Mononuclear cell (primary cell): Measurements from ENCODE around the gene BSN. TPM values are rescaled to one million over a fixed set of nuclear protein-coding genes. Genes with fewer than 3 reads are reported as not detected.

ENCODE experiments used
- H3K27me3 ChIP-seq: 2 replicates; pipeline ENCODE4 v1.6.0; 2011; ENCODE audit warnings: low read length, control low read depth; ENCODE audit not compliant: insufficient read depth
- H3K4me1 ChIP-seq: 2 replicates; pipeline ENCODE4 v1.5.1; 2011; ENCODE audit warnings: mild to moderate bottlenecking, low read length, control low read depth; ENCODE audit not compliant: insufficient read depth
- H3K4me3 ChIP-seq: 2 replicates; pipeline ENCODE4 v1.5.1; 2011; ENCODE audit warnings: mild to moderate bottlenecking, low read length, moderate library complexity
- H3K9me3 ChIP-seq: 2 replicates; pipeline ENCODE4 v1.5.1; 2011; ENCODE audit warnings: low read depth, mild to moderate bottlenecking, control low read depth, low read length
- total RNA-seq: library from RNA; depleted of rRNA; stranded (reverse); fragments of >200 nt; gene quantifications from one replicate; pipeline ENCODE4 v1.2.3, GENCODE V29; 2012

Gene BSN
- under 0.01 TPM for total RNA-seq

- Histone ChIP-seq H3K9me3 (no peaks in the 10 kb centered on the region), H3K27me3 (peaks cover 51% of the 10 kb centered on the region), H3K4me1 (peaks cover 20% of the 10 kb centered on the region), H3K4me3 (peak within 1 kb of the TSS; percentile 39)
These were observed at the start of gene BSN for GRCh38 chr3:49553692-49554632. Gene BSN (plus strand): TSS chr3:49554477. CDS start chr3:49554603, 126 bp downstream.

- Histone ChIP-seq H3K9me3 (no peaks in the 10 kb centered on the region), H3K4me3 (no peak overlapping the region), H3K27me3 (no peaks in the 10 kb centered on the region), H3K4me1 (no peaks in the 10 kb centered on the region)
These were observed 47.4 kb upstream of the BSN start for GRCh38 chr3:49506906-49507305.

GRCh38 chr3:49509028-49509561 is 45.2 kb upstream of the BSN start:
- Histone ChIP-seq H3K4me3 (no peak overlapping the region), H3K27me3 (no peaks in the 10 kb centered on the region), H3K9me3 (no peaks in the 10 kb centered on the region), H3K4me1 (no peaks in the 10 kb centered on the region)

- no peak overlapping the region for H3K4me3 ChIP-seq
- H3K4me1 ChIP-seq, result no peaks in the 10 kb centered on the region
- H3K9me3 ChIP-seq, result no peaks in the 10 kb centered on the region
- H3K27me3 ChIP-seq, result no peaks in the 10 kb centered on the region
These were observed 42.6 kb upstream of the BSN start for GRCh38 chr3:49511639-49512038.

- Histone ChIP-seq H3K4me3 (no peak overlapping the region), H3K27me3 (no peaks in the 10 kb centered on the region), H3K4me1 (no peaks in the 10 kb centered on the region), H3K9me3 (no peaks in the 10 kb centered on the region)
These were observed 41.4 kb upstream of the BSN start for GRCh38 chr3:49512781-49513355.

GRCh38 chr3:49513494-49514124 is 40.7 kb upstream of the BSN start:
- Histone ChIP-seq H3K4me1 (no peaks in the 10 kb centered on the region), H3K9me3 (no peaks in the 10 kb centered on the region), H3K4me3 (no peak overlapping the region), H3K27me3 (no peaks in the 10 kb centered on the region)

GRCh38 chr3:49518016-49518415 is 36.3 kb upstream of the BSN start:
- Histone ChIP-seq H3K4me3 (no peak overlapping the region), H3K9me3 (no peaks in the 10 kb centered on the region), H3K27me3 (no peaks in the 10 kb centered on the region), H3K4me1 (no peaks in the 10 kb centered on the region)

- Histone ChIP-seq H3K4me3 (no peak overlapping the region), H3K4me1 (no peaks in the 10 kb centered on the region), H3K27me3 (no peaks in the 10 kb centered on the region), H3K9me3 (no peaks in the 10 kb centered on the region)
These were observed 35.8 kb upstream of the BSN start for GRCh38 chr3:49518441-49518840.

- H3K4me1 ChIP-seq, result no peaks in the 10 kb centered on the region
- no peaks in the 10 kb centered on the region for H3K9me3 ChIP-seq
- no peak overlapping the region for H3K4me3 ChIP-seq
- no peaks in the 10 kb centered on the region for H3K27me3 ChIP-seq
These were observed 35.0 kb upstream of the BSN start for GRCh38 chr3:49519296-49519695.

GRCh38 chr3:49519916-49520385 is 34.3 kb upstream of the BSN start:
- no peak overlapping the region for H3K4me3 ChIP-seq
- H3K4me1 ChIP-seq, result no peaks in the 10 kb centered on the region
- H3K27me3 ChIP-seq, result no peaks in the 10 kb centered on the region
- H3K9me3 ChIP-seq, result no peaks in the 10 kb centered on the region

- Histone ChIP-seq H3K4me3 (no peak overlapping the region), H3K4me1 (no peaks in the 10 kb centered on the region), H3K9me3 (no peaks in the 10 kb centered on the region), H3K27me3 (no peaks in the 10 kb centered on the region)
These were observed 30.2 kb upstream of the BSN start for GRCh38 chr3:49523756-49524747.

GRCh38 chr3:49529567-49529966 is 24.7 kb upstream of the BSN start:
- H3K9me3 ChIP-seq, result no peaks in the 10 kb centered on the region
- no peaks in the 10 kb centered on the region for H3K4me1 ChIP-seq
- no peaks in the 10 kb centered on the region for H3K27me3 ChIP-seq
- H3K4me3 ChIP-seq, result no peak overlapping the region

- H3K27me3 ChIP-seq, result no peaks in the 10 kb centered on the region
- no peaks in the 10 kb centered on the region for H3K4me1 ChIP-seq
- no peaks in the 10 kb centered on the region for H3K9me3 ChIP-seq
- no peak overlapping the region for H3K4me3 ChIP-seq
These were observed 24.0 kb upstream of the BSN start for GRCh38 chr3:49530231-49530630.

- Histone ChIP-seq H3K4me3 (no peak overlapping the region), H3K27me3 (no peaks in the 10 kb centered on the region), H3K4me1 (no peaks in the 10 kb centered on the region), H3K9me3 (no peaks in the 10 kb centered on the region)
These were observed 23.6 kb upstream of the BSN start for GRCh38 chr3:49530701-49531100.
